Mucosa of descending colon (tissue), 3 donors: ENCODE results near the gene RNF40. TPM values are rescaled to one million over a fixed set of nuclear protein-coding genes. Genes with fewer than 3 reads are reported as not detected.

Experiments
- ATAC-seq: fragments of 200-7000 bp; cut with Tn5 transposase; one replicate; pipeline ENCODE4 v1.9.1; 2020; ENCODE audit warnings: mild to moderate bottlenecking, moderate library complexity
- DNase-seq, 3 donors: peaks; one replicate each; pipeline ENCODE4 v3.0.0-alpha.2; 2020
- H3K36me3 ChIP-seq: fragments of 200-600 bp; one replicate; pipeline ENCODE4 v1.8.0; 2021; ENCODE audit warnings: low read depth, mild to moderate bottlenecking
- H3K4me1 ChIP-seq: fragments of 200-600 bp; one replicate; pipeline ENCODE4 v1.8.0; 2021; ENCODE audit warnings: low read depth, mild to moderate bottlenecking
- H3K4me3 ChIP-seq: fragments of 200-600 bp; one replicate; pipeline ENCODE4 v1.8.0; 2021; ENCODE audit warnings: mild to moderate bottlenecking
- H3K9me3 ChIP-seq: fragments of 200-600 bp; one replicate; pipeline ENCODE4 v1.8.0; 2021; ENCODE audit warnings: mild to moderate bottlenecking
- CTCF ChIP-seq: fragments of 200-600 bp; IDR thresholded peaks from one replicate; pipeline ENCODE4 v1.8.0; 2022; ENCODE audit warnings: antibody characterized with exemption, mild to moderate bottlenecking
- intact Hi-C, 2 donors: fragments of 100-400 bp; cut with DNase I in 1 of 2; cut with micrococcal nuclease in 1 of 2; formaldehyde crosslinking; loops; one replicate each; pipeline versions ENCODE4 v1.11.0 to v1.11.1; 2022; cut with DNase I, micrococcal nuclease
- total RNA-seq, 3 donors: library from RNA; stranded (reverse); fragmentation: NEBNext Ultra II Directional in 2 of 3; extraction: Animal tissue kit (Norgen Biotek cat#: 25700) in 2 of 3; gene quantifications; one replicate each; pipeline versions ENCODE4 v1.2.1 to v1.2.4, GENCODE V29; 2021 to 2023
- donor health status: DM: no; HTN: no; CAD: no; lungs with moderate emphysema.
- donor health status: DM: no; HTN: no; CAD: no.
- donor health status: DM: no; HTN: yes; CAD: no.

The RNF40 gene
- total RNA-seq, 3 donors from 2014 or later, result 87.6 to 110 (median 96.3) TPM

- TF ChIP-seq CTCF, result no peak
- ATAC-seq (no peak), DNase-seq (no peak)
- H3K36me3 ChIP-seq, result peaks cover 11% of the 10 kb centered on the region
- no peak overlapping the region for H3K4me3 ChIP-seq
- H3K9me3 ChIP-seq, result no peaks in the 10 kb centered on the region
- intact Hi-C loops, result no loop called here
- peaks cover 29% of the 10 kb centered on the region for H3K4me1 ChIP-seq
Measured at GRCh38 chr16:30773826-30774225, 11.7 kb downstream of the RNF40 start.

GRCh38 chr16:30774367-30775130 lies 12.4 kb downstream of the RNF40 start:
- H3K36me3 ChIP-seq, result peaks cover 4% of the 10 kb centered on the region
- ATAC-seq (peak; percentile 2), DNase-seq (no peak)
- no peak overlapping the region for H3K4me3 ChIP-seq
- intact Hi-C loops, result no loop called here
- TF ChIP-seq CTCF, result no peak
- peaks cover 29% of the 10 kb centered on the region for H3K4me1 ChIP-seq
- H3K9me3 ChIP-seq, result no peaks in the 10 kb centered on the region

GRCh38 chr16:30775131-30775391 lies 12.9 kb downstream of the RNF40 start:
- ATAC-seq (no peak), DNase-seq (no peak)
- TF ChIP-seq CTCF, result no peak
- Histone ChIP-seq H3K9me3 (no peaks in the 10 kb centered on the region), H3K4me1 (peaks cover 29% of the 10 kb centered on the region), H3K36me3 (peaks cover 4% of the 10 kb centered on the region), H3K4me3 (peak overlapping the region; percentile 50)
- intact Hi-C loops, result no loop called here

GRCh38 chr16:30775392-30776188 lies 13.5 kb downstream of the RNF40 start:
- intact Hi-C loops, result no loop called here
- no peak for TF ChIP-seq CTCF
- Histone ChIP-seq H3K9me3 (no peaks in the 10 kb centered on the region), H3K4me1 (peaks cover 29% of the 10 kb centered on the region), H3K4me3 (peak overlapping the region; percentile 50), H3K36me3 (peaks cover 4% of the 10 kb centered on the region)
- ATAC-seq (peak; percentile 86), DNase-seq (peak; percentile 87 to 88 (median 88))

GRCh38 chr16:30777591-30778297 lies 15.6 kb downstream of the RNF40 start:
- Histone ChIP-seq H3K4me1 (peaks cover 29% of the 10 kb centered on the region), H3K9me3 (no peaks in the 10 kb centered on the region), H3K36me3 (no peaks in the 10 kb centered on the region), H3K4me3 (no peak overlapping the region)
- no peak for ATAC-seq
- DNase-seq, result no peak
- intact Hi-C loops, result no loop called here
- no peak for TF ChIP-seq CTCF
